ENCODE measurements around the gene SFTPA1.
"Not testable (repeated sequence)": the region's sequence is repeated elsewhere in the genome, so short reads cannot be mapped to it uniquely, and the experiment has no call there.

DNA sequence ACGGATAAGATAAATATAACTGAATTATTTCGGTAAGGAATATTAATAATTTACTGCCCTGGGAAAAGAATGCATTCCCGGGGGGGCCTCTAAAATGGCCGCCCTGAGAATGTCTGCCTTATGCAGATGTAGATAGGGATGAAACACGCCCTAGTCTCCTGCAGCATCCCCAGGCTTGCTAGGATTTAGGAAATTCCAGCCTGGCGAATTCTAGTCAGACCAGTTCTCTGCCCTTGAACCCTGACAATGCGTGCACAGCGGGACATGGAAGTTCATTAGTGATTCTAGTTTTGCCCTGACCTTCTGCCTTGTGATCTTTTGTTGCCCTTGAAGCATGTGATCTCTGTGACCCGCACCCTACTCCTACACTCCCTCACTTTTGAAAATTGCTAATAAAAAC lies 11.1 kb upstream of the SFTPA1 start:
- TF ChIP-seq, protein P1, sequence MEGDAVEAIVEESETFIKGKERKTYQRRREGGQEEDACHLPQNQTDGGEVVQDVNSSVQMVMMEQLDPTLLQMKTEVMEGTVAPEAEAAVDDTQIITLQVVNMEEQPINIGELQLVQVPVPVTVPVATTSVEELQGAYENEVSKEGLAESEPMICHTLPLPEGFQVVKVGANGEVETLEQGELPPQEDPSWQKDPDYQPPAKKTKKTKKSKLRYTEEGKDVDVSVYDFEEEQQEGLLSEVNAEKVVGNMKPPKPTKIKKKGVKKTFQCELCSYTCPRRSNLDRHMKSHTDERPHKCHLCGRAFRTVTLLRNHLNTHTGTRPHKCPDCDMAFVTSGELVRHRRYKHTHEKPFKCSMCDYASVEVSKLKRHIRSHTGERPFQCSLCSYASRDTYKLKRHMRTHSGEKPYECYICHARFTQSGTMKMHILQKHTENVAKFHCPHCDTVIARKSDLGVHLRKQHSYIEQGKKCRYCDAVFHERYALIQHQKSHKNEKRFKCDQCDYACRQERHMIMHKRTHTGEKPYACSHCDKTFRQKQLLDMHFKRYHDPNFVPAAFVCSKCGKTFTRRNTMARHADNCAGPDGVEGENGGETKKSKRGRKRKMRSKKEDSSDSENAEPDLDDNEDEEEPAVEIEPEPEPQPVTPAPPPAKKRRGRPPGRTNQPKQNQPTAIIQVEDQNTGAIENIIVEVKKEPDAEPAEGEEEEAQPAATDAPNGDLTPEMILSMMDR (conservative IDR thresholded peaks at IDR 0.05 in 1 of 2, IDR thresholded peaks at IDR 0.05 in 1 of 2; ENCODE audit: extremely low read depth in 1 of 2, insufficient read depth in 1 of 2, low read depth in 1 of 2, low read length in 2 of 2), result not testable (repeated sequence)
- not testable (repeated sequence) for TF ChIP-seq EZH2 (IDR thresholded peaks at IDR 0.05; ENCODE audit: borderline replicate concordance, low read length)

Measured in mammary epithelial cell (primary cell).